C4-2B (cell line): ENCODE results near the gene TULP3.

Source experiments
- ZFX ChIP-seq: fragments of 450-650 bp; IDR thresholded peaks from 2 replicates; pipeline ENCODE4 v1.6.1; 2017
- TF ChIP-seq, protein P1 (sequence below): fragments of 450-650 bp; conservative IDR thresholded peaks from 2 replicates; pipeline ENCODE4 v1.5.1; 2017; ENCODE audit warnings: mild to moderate bottlenecking

DNA sequence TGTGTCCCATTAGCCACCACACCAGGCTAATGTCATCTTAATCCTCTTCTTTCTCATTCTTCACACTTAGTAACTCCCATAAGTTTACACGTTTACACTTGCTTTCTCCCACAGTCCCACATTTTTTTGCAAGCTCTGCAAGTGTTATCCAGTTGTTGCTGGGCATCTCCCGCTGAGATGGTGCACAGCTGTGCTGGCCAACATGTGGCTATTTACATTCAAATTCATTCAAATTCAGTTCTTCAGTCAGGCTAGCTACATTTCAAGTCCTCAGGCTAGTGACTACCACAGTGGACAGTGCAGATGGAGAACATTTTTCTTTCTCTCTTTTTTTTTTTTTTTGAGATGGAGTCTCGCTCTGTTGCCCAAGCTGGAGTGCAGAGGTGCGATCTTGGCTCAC is 58.7 kb downstream of the TULP3 start:
- TF ChIP-seq, protein P1, sequence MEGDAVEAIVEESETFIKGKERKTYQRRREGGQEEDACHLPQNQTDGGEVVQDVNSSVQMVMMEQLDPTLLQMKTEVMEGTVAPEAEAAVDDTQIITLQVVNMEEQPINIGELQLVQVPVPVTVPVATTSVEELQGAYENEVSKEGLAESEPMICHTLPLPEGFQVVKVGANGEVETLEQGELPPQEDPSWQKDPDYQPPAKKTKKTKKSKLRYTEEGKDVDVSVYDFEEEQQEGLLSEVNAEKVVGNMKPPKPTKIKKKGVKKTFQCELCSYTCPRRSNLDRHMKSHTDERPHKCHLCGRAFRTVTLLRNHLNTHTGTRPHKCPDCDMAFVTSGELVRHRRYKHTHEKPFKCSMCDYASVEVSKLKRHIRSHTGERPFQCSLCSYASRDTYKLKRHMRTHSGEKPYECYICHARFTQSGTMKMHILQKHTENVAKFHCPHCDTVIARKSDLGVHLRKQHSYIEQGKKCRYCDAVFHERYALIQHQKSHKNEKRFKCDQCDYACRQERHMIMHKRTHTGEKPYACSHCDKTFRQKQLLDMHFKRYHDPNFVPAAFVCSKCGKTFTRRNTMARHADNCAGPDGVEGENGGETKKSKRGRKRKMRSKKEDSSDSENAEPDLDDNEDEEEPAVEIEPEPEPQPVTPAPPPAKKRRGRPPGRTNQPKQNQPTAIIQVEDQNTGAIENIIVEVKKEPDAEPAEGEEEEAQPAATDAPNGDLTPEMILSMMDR, result no peak
- no peak for TF ChIP-seq ZFX
